ENCODE measurements around the gene NEDD4L.

GRCh38 chr18:58407263-58407648 is 363.2 kb downstream of the NEDD4L start:
- TF ChIP-seq CTCF (IDR thresholded peaks at IDR 0.05) (no peak), EP300 (IDR thresholded peaks at IDR 0.05) (no peak), POLR2A (IDR thresholded peaks at IDR 0.05; ENCODE audit: low read depth) (no peak)

Measured in esophagus muscularis mucosa (tissue), 4 donors.